ENCODE results near the gene TBC1D22A.

Gene TBC1D22A

GRCh38 chr22:47071807-47072641, 309.6 kb downstream of the TBC1D22A start:
- ATAC-seq = no peak
- no peak for TF ChIP-seq TSHZ2 (CRISPR knock-in tag; IDR thresholded peaks at IDR 0.05)
- no peak for TF ChIP-seq TCF4 (CRISPR knock-in tag; IDR thresholded peaks at IDR 0.05; ENCODE audit: borderline replicate concordance)
- TF ChIP-seq ZFP30 (CRISPR knock-in tag; IDR thresholded peaks at IDR 0.05) = no peak

DNA sequence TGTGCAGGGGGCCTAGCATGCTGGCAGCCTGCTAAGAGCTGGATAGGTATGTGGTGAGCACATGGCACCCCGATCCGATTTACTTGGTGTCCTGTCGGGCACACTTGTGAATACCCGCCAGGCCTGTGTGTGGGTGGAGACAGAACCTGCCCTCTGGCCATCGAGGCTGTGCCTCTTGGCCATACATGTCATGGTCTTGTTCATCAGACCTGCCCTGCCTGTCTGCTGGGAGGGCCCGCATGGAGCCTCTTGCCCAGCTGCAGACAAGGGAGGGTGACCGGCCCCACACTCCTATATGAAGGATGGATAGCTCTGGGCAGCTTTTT, 310.2 kb downstream of the TBC1D22A start:
- ATAC-seq = no peak
- no peak for TF ChIP-seq ZC3H10 (CRISPR knock-in tag; IDR thresholded peaks at IDR 0.05)
- TF ChIP-seq RARB (CRISPR knock-in tag; IDR thresholded peaks at IDR 0.05) = no peak
- TF ChIP-seq OSR1 (CRISPR knock-in tag; IDR thresholded peaks at IDR 0.05) = no peak

DNA sequence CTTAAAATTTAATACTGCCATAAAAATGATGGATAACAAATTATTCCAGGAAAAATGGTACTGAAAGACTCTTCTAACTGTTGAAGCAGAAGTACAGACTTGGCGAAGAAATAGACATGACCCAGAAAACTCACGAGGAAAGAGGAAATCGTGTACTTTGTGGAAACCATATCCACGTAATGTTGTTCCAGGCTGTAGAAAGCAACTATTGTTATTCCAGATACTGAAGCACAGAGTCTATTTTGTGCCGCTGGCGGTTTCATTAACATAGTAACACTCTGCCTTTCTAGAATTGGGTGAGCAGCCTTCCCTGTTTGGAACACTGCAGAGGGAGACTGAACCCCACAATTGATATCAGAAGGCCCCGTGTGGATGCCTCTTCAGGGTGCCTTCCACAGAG, 310.6 kb downstream of the TBC1D22A start:
- TF ChIP-seq TOX (CRISPR knock-in tag; IDR thresholded peaks at IDR 0.05; ENCODE audit: borderline replicate concordance) (no peak), ZNF70 (CRISPR knock-in tag; IDR thresholded peaks at IDR 0.05) (no peak), ISL1 (CRISPR knock-in tag; IDR thresholded peaks at IDR 0.05) (no peak), RARB (CRISPR knock-in tag; IDR thresholded peaks at IDR 0.05) (no peak), ARNTL (CRISPR knock-in tag; IDR thresholded peaks at IDR 0.05; ENCODE audit: borderline replicate concordance, low read depth) (no peak), ESRRG (CRISPR knock-in tag; IDR thresholded peaks at IDR 0.05) (no peak), SNAI2 (CRISPR knock-in tag; IDR thresholded peaks at IDR 0.05) (no peak), BACH2 (CRISPR knock-in tag; IDR thresholded peaks at IDR 0.05; ENCODE audit: borderline replicate concordance) (no peak), POU6F1 (CRISPR knock-in tag; IDR thresholded peaks at IDR 0.05; ENCODE audit: borderline replicate concordance, low read depth) (no peak), PPARA (CRISPR knock-in tag; IDR thresholded peaks at IDR 0.05; ENCODE audit: borderline replicate concordance) (no peak), ZFP30 (CRISPR knock-in tag; IDR thresholded peaks at IDR 0.05) (no peak), ZFP3 (CRISPR knock-in tag; IDR thresholded peaks at IDR 0.05) (no peak), ZNF565 (CRISPR knock-in tag; conservative IDR thresholded peaks at IDR 0.05; ENCODE audit: low read depth) (no peak), ZC3H10 (CRISPR knock-in tag; IDR thresholded peaks at IDR 0.05) (no peak), GLIS3 (CRISPR knock-in tag; IDR thresholded peaks at IDR 0.05) (no peak), TSHZ2 (CRISPR knock-in tag; IDR thresholded peaks at IDR 0.05) (no peak), OSR1 (CRISPR knock-in tag; IDR thresholded peaks at IDR 0.05) (no peak)
- TF ChIP-seq, protein P1, sequence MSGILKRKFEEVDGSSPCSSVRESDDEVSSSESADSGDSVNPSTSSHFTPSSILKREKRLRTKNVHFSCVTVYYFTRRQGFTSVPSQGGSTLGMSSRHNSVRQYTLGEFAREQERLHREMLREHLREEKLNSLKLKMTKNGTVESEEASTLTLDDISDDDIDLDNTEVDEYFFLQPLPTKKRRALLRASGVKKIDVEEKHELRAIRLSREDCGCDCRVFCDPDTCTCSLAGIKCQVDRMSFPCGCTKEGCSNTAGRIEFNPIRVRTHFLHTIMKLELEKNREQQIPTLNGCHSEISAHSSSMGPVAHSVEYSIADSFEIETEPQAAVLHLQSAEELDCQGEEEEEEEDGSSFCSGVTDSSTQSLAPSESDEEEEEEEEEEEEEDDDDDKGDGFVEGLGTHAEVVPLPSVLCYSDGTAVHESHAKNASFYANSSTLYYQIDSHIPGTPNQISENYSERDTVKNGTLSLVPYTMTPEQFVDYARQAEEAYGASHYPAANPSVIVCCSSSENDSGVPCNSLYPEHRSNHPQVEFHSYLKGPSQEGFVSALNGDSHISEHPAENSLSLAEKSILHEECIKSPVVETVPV (CRISPR knock-in tag; IDR thresholded peaks at IDR 0.05) = no peak
- TF ChIP-seq, protein P2, sequence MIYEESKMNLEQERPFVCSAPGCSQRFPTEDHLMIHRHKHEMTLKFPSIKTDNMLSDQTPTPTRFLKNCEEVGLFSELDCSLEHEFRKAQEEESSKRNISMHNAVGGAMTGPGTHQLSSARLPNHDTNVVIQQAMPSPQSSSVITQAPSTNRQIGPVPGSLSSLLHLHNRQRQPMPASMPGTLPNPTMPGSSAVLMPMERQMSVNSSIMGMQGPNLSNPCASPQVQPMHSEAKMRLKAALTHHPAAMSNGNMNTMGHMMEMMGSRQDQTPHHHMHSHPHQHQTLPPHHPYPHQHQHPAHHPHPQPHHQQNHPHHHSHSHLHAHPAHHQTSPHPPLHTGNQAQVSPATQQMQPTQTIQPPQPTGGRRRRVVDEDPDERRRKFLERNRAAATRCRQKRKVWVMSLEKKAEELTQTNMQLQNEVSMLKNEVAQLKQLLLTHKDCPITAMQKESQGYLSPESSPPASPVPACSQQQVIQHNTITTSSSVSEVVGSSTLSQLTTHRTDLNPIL (CRISPR knock-in tag; IDR thresholded peaks at IDR 0.05; ENCODE audit: low read depth) = no peak
- TF ChIP-seq, protein P3, sequence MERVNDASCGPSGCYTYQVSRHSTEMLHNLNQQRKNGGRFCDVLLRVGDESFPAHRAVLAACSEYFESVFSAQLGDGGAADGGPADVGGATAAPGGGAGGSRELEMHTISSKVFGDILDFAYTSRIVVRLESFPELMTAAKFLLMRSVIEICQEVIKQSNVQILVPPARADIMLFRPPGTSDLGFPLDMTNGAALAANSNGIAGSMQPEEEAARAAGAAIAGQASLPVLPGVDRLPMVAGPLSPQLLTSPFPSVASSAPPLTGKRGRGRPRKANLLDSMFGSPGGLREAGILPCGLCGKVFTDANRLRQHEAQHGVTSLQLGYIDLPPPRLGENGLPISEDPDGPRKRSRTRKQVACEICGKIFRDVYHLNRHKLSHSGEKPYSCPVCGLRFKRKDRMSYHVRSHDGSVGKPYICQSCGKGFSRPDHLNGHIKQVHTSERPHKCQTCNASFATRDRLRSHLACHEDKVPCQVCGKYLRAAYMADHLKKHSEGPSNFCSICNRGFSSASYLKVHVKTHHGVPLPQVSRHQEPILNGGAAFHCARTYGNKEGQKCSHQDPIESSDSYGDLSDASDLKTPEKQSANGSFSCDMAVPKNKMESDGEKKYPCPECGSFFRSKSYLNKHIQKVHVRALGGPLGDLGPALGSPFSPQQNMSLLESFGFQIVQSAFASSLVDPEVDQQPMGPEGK (CRISPR knock-in tag; IDR thresholded peaks at IDR 0.05; ENCODE audit: borderline replicate concordance) = no peak
- no peak for ATAC-seq
